K562 (cell line): Measurements from ENCODE around the gene TET2. TPM values are rescaled to one million over a fixed set of nuclear protein-coding genes. Genes with fewer than 3 reads are reported as not detected.

Source experiments
- ATAC-seq: fragments of 200-7000 bp; cut with Tn5 transposase; 3 replicates; pipeline ENCODE4 v1.9.1; 2020; ENCODE audit warnings: moderate library complexity
- BruUV-seq: library from RNA; stranded (reverse); fragments of 400-500 nt; replicated peaks from 2 replicates; lab custom pipeline; 2021; lab: Mats Ljungman, UMichigan
- CTCF ChIA-PET: fragments of 300-600 bp; formaldehyde crosslinking; extraction: SDS; loops from one replicate; lab custom pipeline; 2021; ENCODE audit warnings: low intra/inter-chr PET ratio; lab: Yijun Ruan, JAX
- POLR2A ChIA-PET: fragments of 300-600, 350-650 bp; sonication (Branson Sonifier 250); formaldehyde crosslinking; extraction: SDS; loops from one replicate; lab custom pipeline; 2021; ENCODE audit warnings: antibody characterized with exemption, inconsistent platforms; lab: Yijun Ruan, JAX
- DNase-seq, 4 experiments: peaks; one replicate each; pipeline versions ENCODE4 v3.0.0 to v3.0.0-alpha.2; 2011 to 2018; ENCODE audit warnings: low spot score in 3 of 4, mixed read lengths in 3 of 4; ENCODE audit errors: extremely low read depth in 1 of 4
- FAIRE-seq: peaks from 2 replicates; lab custom pipeline; 2011; peaks lifted over from hg19 to GRCh38; lab: Jason Lieb, UNC
- H2AFZ ChIP-seq: 2 replicates; pipeline ENCODE4 v1.6.0; 2011; ENCODE audit warnings: low read depth, low read length, control low read depth, inconsistent platforms
- H3K27ac ChIP-seq: fragments of 200-600 bp; 3 replicates; pipeline ENCODE4 v1.8.0; 2011; ENCODE audit warnings: low read depth, mild to moderate bottlenecking, control low read depth, inconsistent platforms, low read length, moderate library complexity, mixed read lengths; ENCODE audit errors: extremely low read depth
- H3K27me3 ChIP-seq, 2 experiments: fragments of 300-600 bp in 1 of 2; 2 replicates in 1 of 2; 3 replicates in 1 of 2; pipeline versions ENCODE4 v1.6.0 to v1.8.0; 2011; ENCODE audit warnings: inconsistent platforms in 2 of 2, low read length in 2 of 2, mild to moderate bottlenecking in 1 of 2, mixed read lengths in 1 of 2, moderate library complexity in 1 of 2; ENCODE audit not compliant: control insufficient read depth in 2 of 2, insufficient read depth in 2 of 2
- H3K36me3 ChIP-seq: fragments of 300-600 bp; 3 replicates; pipeline ENCODE4 v1.8.0; 2011; ENCODE audit warnings: mild to moderate bottlenecking, low read length, inconsistent platforms; ENCODE audit not compliant: control insufficient read depth, insufficient read depth
- H3K4me1 ChIP-seq, 2 experiments: fragments of 200-600 bp in 1 of 2; replicated peaks in 1 of 2; 2 replicates in 1 of 2; 3 replicates in 1 of 2; pipeline versions ENCODE4 v1.5.1 to v1.8.0; 2011; ENCODE audit warnings: inconsistent platforms in 2 of 2, low read length in 2 of 2, mild to moderate bottlenecking in 1 of 2, mixed read lengths in 1 of 2, moderate library complexity in 1 of 2; ENCODE audit not compliant: control insufficient read depth in 2 of 2, insufficient read depth in 2 of 2
- H3K4me2 ChIP-seq: 2 replicates; pipeline ENCODE4 v1.6.1; 2011; ENCODE audit warnings: low read length, control low read depth, inconsistent platforms, mixed read lengths; ENCODE audit not compliant: insufficient read depth
- H3K4me3 ChIP-seq: fragments of 200-600 bp; sonication (generic), shearing (Covaris generic); 2 replicates; pipeline ENCODE4 v1.5.1; 2016; ENCODE audit warnings: control low read depth, inconsistent platforms
- H3K79me2 ChIP-seq: fragments of 200-600 bp; 3 replicates; pipeline ENCODE4 v1.8.0; 2011; ENCODE audit warnings: low read length, inconsistent platforms; ENCODE audit not compliant: control insufficient read depth, insufficient read depth
- H3K9ac ChIP-seq, 2 experiments: 2 replicates each; pipeline versions ENCODE4 v1.6.0 to v1.6.1; 2011; ENCODE audit warnings: low read depth in 2 of 2, low read length in 2 of 2, control low read depth in 1 of 2, inconsistent platforms in 1 of 2, mild to moderate bottlenecking in 1 of 2, mixed read lengths in 1 of 2; ENCODE audit not compliant: insufficient read depth in 1 of 2
- H3K9me1 ChIP-seq: one replicate; pipeline ENCODE4 v1.6.0; 2011; ENCODE audit warnings: inconsistent platforms, mild to moderate bottlenecking, low read length, moderate library complexity; ENCODE audit not compliant: control insufficient read depth, insufficient read depth
- H3K9me3 ChIP-seq: replicated peaks from 2 replicates; pipeline ENCODE4 v1.5.1; 2011; ENCODE audit warnings: low read depth, low read length, inconsistent platforms; ENCODE audit not compliant: control insufficient read depth, insufficient read depth
- H4K20me1 ChIP-seq: replicated peaks from 2 replicates; pipeline ENCODE4 v1.6.1; 2011; ENCODE audit warnings: low read length, inconsistent platforms, mixed read lengths; ENCODE audit not compliant: control insufficient read depth, insufficient read depth
- CBX2 ChIP-seq: fragments of 200-600 bp; sonication (generic); IDR thresholded peaks from one replicate; pipeline ENCODE4 v1.6.1; 2012; ENCODE audit warnings: mild to moderate bottlenecking, low read length, inconsistent platforms; ENCODE audit not compliant: insufficient read depth, poor library complexity, severe bottlenecking
- EGR1 ChIP-seq: fragments of 450-650 bp; conservative IDR thresholded peaks from 2 replicates; pipeline ENCODE4 v1.6.1; 2017; ENCODE audit warnings: mild to moderate bottlenecking
- HMGN3 ChIP-seq: IDR thresholded peaks from 2 replicates; pipeline ENCODE4 v1.6.1; 2011; ENCODE audit warnings: borderline replicate concordance, low read depth, mild to moderate bottlenecking, mixed read lengths, low read length; ENCODE audit not compliant: insufficient read length; ENCODE audit errors: extremely low read depth
- MXI1 ChIP-seq: IDR thresholded peaks from 2 replicates; pipeline ENCODE4 v1.6.1; 2011; ENCODE audit warnings: low read depth, mild to moderate bottlenecking, improper control_type of control experiment, low read length
- SIRT6 ChIP-seq: IDR thresholded peaks from one replicate; pipeline ENCODE4 v1.6.1; 2012; ENCODE audit warnings: low read depth, mild to moderate bottlenecking, control low read depth, inconsistent platforms, low read length, moderate library complexity
- ZKSCAN3 ChIP-seq: fragments of 250-450 bp; sonication (Bioruptor Pico); IDR thresholded peaks from 2 replicates; pipeline ENCODE4 v1.4.0; 2020
- WGBS: fragments of 100-300 bp; shearing (Covaris generic); methylation state at CpG from one replicate; pipeline ENCODE4 v1.1.6; 2016; ENCODE audit warnings: low coverage, mixed read lengths; ENCODE audit not compliant: insufficient coverage; ENCODE audit errors: missing lambda C conversion rate; 5-methylcytosine and 5-hydroxymethylcytosine counted together
- in situ Hi-C: fragments of 300-500 bp; cut with MboI; formaldehyde crosslinking; loops from 4 replicates; pipeline ENCODE4 v1.15.0; 2018; ENCODE audit warnings: inconsistent platforms, mixed read lengths
- intact Hi-C: fragments of 100-400 bp; cut with micrococcal nuclease; formaldehyde crosslinking; loops from 2 replicates; pipeline ENCODE4 v1.14.2; 2022
- polyA plus RNA-seq, 8 experiments: library from polyadenylated mRNA; depleted of rRNA in 4 of 8; stranded (reverse) in 5 of 8; unstranded in 3 of 8; fragments of >200 nt; fragmentation: Nextera tagmentation in 2 of 8; fragmentation: Illumina TruSeq in 1 of 8; extraction: Ambion mirVana in 2 of 8; extraction: Trizol in 1 of 8; gene quantifications; 2 replicates each; pipeline versions ENCODE4 v1.2.1 to v1.2.3, GENCODE V29; 2011 to 2014; ENCODE audit warnings: inconsistent platforms in 1 of 8, missing spikeins in 1 of 8
- total RNA-seq, 7 experiments: library from RNA; depleted of rRNA in 6 of 7; stranded (reverse); fragments of >200 nt in 6 of 7; fragmentation: Illumina TruSeq in 2 of 7; extraction: Trizol in 2 of 7; gene quantifications; 2 replicates each; pipeline versions ENCODE4 v1.2.1 to v1.2.3, GENCODE V29; 2011 to 2021; ENCODE audit warnings: low replicate concordance in 1 of 7
- TF ChIP-seq, protein P1 (sequence below): fragments of 250-450 bp; sonication (Bioruptor Pico); IDR thresholded peaks from 2 replicates; pipeline ENCODE4 v1.9.0; 2021; ENCODE audit warnings: mild to moderate bottlenecking, inconsistent platforms
- TF ChIP-seq, protein P2 (sequence below): sonication (generic); formaldehyde crosslinking; IDR thresholded peaks from 2 replicates; pipeline ENCODE4 v1.9.0; 2022; ENCODE audit warnings: mild to moderate bottlenecking, missing genetic modification reagents
- TF ChIP-seq, protein P3 (sequence below): fragments of 200-800 bp; sonication (Bioruptor generic); IDR thresholded peaks from 2 replicates; pipeline ENCODE4 v1.6.1; 2017; ENCODE audit warnings: missing genetic modification characterization, missing compliant biosample characterization
- TF ChIP-seq, protein P4 (sequence below): fragments of 450-650 bp; IDR thresholded peaks from 2 replicates; pipeline ENCODE4 v1.6.1; 2016; ENCODE audit warnings: mild to moderate bottlenecking

TET2 gene
- total and polyA plus RNA-seq, 9 of the 15 experiments (the other 6 are each of a cell fraction or from before 2014, with no cell fraction given): 0.80 to 11.1 (median 4.9) TPM

DNA sequence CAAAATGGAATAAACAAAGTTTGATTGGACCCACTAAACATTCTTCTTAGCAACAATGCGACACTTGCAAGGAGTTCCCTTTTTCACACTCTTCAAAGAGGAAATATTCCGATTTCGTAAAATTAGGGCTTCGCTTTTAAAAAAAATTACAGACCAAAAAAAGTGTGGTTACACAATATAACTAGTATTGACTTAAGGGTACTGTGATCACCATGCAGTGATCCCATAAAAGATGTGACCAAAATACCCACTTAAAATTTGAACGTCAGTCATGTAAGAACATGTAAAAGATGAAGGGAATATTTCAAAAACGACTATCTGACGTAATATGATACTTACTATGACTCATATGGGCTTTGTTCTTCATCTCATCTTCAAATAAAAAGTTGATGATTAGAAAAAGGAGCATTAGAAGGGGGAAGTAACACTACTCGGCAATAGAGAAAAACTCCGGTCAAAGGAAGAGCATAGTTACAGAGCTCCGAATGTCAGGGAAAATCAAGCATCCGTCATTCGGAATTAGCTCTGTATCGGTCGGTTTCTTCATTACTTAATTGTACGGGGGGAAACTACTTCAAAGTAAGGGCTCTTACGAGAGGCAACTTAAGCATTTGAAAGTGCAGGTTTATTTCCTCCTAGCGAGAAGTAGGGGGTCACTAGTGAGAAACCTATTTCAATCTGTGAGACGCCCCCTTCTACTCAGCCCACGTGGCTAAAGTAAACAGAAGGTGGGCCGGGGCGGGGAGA lies 1.3 kb upstream of the TET2 start (continued):
- TF ChIP-seq, protein P1, sequence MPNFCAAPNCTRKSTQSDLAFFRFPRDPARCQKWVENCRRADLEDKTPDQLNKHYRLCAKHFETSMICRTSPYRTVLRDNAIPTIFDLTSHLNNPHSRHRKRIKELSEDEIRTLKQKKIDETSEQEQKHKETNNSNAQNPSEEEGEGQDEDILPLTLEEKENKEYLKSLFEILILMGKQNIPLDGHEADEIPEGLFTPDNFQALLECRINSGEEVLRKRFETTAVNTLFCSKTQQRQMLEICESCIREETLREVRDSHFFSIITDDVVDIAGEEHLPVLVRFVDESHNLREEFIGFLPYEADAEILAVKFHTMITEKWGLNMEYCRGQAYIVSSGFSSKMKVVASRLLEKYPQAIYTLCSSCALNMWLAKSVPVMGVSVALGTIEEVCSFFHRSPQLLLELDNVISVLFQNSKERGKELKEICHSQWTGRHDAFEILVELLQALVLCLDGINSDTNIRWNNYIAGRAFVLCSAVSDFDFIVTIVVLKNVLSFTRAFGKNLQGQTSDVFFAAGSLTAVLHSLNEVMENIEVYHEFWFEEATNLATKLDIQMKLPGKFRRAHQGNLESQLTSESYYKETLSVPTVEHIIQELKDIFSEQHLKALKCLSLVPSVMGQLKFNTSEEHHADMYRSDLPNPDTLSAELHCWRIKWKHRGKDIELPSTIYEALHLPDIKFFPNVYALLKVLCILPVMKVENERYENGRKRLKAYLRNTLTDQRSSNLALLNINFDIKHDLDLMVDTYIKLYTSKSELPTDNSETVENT (CRISPR knock-in tag): no peak
- no peak for TF ChIP-seq CBX2
- TF ChIP-seq, all 486 proteins: peak for 1

DNA sequence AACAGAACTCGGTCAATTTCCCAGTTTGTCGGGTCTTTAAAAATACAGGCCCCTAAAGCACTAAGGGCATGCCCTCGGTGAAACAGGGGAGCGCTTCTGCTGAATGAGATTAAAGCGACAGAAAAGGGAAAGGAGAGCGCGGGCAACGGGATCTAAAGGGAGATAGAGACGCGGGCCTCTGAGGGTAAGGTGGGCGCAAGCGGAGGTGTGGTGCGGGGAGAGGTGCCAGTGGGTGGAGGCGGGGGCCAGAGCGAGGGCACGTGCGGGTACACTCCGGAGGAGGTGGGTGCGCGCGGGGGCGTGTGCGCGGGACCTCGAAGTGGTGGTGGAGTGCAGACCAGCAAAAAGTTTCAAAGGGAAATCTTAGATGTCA lies 787 bp upstream of the TET2 start:
- H3K36me3 ChIP-seq: no peaks in the 10 kb centered on the region
- H3K27me3 ChIP-seq: no peaks in the 10 kb centered on the region
- no peak overlapping the region; the same call in 2 of the 3 replicates for H3K27ac ChIP-seq
- POLR2A ChIA-PET: interaction anchor here (1.6 to 1.8 kb wide), 3 partner anchors 14 to 328 kb away, joined by 6 to 10 read pairs (median 6); partner anchors contain the start of gene PPA2
- H4K20me1 ChIP-seq: no peaks in the 10 kb centered on the region
- in situ Hi-C loops: no loop called here
- TF ChIP-seq, protein P2, sequence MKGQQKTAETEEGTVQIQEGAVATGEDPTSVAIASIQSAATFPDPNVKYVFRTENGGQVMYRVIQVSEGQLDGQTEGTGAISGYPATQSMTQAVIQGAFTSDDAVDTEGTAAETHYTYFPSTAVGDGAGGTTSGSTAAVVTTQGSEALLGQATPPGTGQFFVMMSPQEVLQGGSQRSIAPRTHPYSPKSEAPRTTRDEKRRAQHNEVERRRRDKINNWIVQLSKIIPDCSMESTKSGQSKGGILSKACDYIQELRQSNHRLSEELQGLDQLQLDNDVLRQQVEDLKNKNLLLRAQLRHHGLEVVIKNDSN (CRISPR knock-in tag): no peak
- TF ChIP-seq EGR1 (peak; percentile 60; the same call in 1 of the 2 replicates), ZKSCAN3 (CRISPR knock-in tag) (no peak), SIRT6 (no peak), MXI1 (no peak), HMGN3 (peak; percentile 12)
- TF ChIP-seq, protein P3, sequence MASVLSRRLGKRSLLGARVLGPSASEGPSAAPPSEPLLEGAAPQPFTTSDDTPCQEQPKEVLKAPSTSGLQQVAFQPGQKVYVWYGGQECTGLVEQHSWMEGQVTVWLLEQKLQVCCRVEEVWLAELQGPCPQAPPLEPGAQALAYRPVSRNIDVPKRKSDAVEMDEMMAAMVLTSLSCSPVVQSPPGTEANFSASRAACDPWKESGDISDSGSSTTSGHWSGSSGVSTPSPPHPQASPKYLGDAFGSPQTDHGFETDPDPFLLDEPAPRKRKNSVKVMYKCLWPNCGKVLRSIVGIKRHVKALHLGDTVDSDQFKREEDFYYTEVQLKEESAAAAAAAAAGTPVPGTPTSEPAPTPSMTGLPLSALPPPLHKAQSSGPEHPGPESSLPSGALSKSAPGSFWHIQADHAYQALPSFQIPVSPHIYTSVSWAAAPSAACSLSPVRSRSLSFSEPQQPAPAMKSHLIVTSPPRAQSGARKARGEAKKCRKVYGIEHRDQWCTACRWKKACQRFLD (CRISPR knock-in tag): peak; percentile 31; the same call in 1 of the 2 replicates
- TF ChIP-seq, protein P4, sequence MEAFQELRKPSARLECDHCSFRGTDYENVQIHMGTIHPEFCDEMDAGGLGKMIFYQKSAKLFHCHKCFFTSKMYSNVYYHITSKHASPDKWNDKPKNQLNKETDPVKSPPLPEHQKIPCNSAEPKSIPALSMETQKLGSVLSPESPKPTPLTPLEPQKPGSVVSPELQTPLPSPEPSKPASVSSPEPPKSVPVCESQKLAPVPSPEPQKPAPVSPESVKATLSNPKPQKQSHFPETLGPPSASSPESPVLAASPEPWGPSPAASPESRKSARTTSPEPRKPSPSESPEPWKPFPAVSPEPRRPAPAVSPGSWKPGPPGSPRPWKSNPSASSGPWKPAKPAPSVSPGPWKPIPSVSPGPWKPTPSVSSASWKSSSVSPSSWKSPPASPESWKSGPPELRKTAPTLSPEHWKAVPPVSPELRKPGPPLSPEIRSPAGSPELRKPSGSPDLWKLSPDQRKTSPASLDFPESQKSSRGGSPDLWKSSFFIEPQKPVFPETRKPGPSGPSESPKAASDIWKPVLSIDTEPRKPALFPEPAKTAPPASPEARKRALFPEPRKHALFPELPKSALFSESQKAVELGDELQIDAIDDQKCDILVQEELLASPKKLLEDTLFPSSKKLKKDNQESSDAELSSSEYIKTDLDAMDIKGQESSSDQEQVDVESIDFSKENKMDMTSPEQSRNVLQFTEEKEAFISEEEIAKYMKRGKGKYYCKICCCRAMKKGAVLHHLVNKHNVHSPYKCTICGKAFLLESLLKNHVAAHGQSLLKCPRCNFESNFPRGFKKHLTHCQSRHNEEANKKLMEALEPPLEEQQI: peak; percentile 65; the same call in 1 of the 2 replicates
- TF ChIP-seq, all 486 proteins: peak for 4
- intact Hi-C loops: loop anchor here (5.0 kb wide), 1 partner anchor 566 kb away; no protein-coding TSS in a partner anchor
- no peak for ATAC-seq
- DNase-seq: no peak
- no peaks in the 10 kb centered on the region for H3K9me1 ChIP-seq
- H3K4me2 ChIP-seq: peak overlapping the region; percentile 94
- CTCF ChIA-PET: no interaction called here
- peaks cover 5 to 7% of the 10 kb centered on the region in 2 experiments; a peak in 4 of 5 replicates for H3K4me1 ChIP-seq
- BruUV-seq: no TSS peak
- H3K79me2 ChIP-seq: peaks cover 41% of the 10 kb centered on the region
- peak overlapping the region; percentile 84 to 95; a peak in 3 of 4 replicates for H3K9ac ChIP-seq
- no peak for FAIRE-seq
- peak overlapping the region; percentile 94 for H3K4me3 ChIP-seq
- 88% methylated on average over 19 of the region's 25 CpGs for WGBS
- peak overlapping the region; percentile 100 for H2AFZ ChIP-seq
- H3K9me3 ChIP-seq: no peaks in the 10 kb centered on the region
